Measurements from ENCODE around the gene ACRBP.

ACRBP gene

GRCh38 chr12:6631549-6631961 is 15.7 kb downstream of the ACRBP start:
- Histone ChIP-seq H3K27ac (ENCODE audit: low read depth, low read length) (peak overlapping the region; percentile 95), H3K79me2 (ENCODE audit: control insufficient read depth, low read length) (peaks cover 68% of the 10 kb centered on the region), H3K36me3 (ENCODE audit: control insufficient read depth, low read length) (peaks cover 19% of the 10 kb centered on the region), H3K4me2 (ENCODE audit: low read length) (peak overlapping the region; percentile 98), H3K9me2 (replicated peaks; ENCODE audit: control insufficient read depth, low read length) (no peaks in the 10 kb centered on the region), H3K4me3 (ENCODE audit: low read length) (peak overlapping the region; percentile 76), H3K9me3 (ENCODE audit: control insufficient read depth, insufficient read depth, low read length) (no peaks in the 10 kb centered on the region), H3K4me1 (ENCODE audit: control insufficient read depth, low read length) (peaks cover 86% of the 10 kb centered on the region), H3F3A (ENCODE audit: control insufficient read depth, insufficient read depth) (peaks cover 20% of the 10 kb centered on the region), H4K20me1 (ENCODE audit: control insufficient read depth, insufficient read depth, low read depth, low read length) (no peaks in the 10 kb centered on the region), H3K27me3 (ENCODE audit: control insufficient read depth, low read length) (no peaks in the 10 kb centered on the region)
- no peak for TF ChIP-seq EZH2phosphoT487 (IDR thresholded peaks at IDR 0.05; ENCODE audit: borderline replicate concordance, low read length)
- TF ChIP-seq, protein P1, sequence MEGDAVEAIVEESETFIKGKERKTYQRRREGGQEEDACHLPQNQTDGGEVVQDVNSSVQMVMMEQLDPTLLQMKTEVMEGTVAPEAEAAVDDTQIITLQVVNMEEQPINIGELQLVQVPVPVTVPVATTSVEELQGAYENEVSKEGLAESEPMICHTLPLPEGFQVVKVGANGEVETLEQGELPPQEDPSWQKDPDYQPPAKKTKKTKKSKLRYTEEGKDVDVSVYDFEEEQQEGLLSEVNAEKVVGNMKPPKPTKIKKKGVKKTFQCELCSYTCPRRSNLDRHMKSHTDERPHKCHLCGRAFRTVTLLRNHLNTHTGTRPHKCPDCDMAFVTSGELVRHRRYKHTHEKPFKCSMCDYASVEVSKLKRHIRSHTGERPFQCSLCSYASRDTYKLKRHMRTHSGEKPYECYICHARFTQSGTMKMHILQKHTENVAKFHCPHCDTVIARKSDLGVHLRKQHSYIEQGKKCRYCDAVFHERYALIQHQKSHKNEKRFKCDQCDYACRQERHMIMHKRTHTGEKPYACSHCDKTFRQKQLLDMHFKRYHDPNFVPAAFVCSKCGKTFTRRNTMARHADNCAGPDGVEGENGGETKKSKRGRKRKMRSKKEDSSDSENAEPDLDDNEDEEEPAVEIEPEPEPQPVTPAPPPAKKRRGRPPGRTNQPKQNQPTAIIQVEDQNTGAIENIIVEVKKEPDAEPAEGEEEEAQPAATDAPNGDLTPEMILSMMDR (IDR thresholded peaks at IDR 0.05; ENCODE audit: low read depth, low read length, poor library complexity, severe bottlenecking), result no peak

DNA sequence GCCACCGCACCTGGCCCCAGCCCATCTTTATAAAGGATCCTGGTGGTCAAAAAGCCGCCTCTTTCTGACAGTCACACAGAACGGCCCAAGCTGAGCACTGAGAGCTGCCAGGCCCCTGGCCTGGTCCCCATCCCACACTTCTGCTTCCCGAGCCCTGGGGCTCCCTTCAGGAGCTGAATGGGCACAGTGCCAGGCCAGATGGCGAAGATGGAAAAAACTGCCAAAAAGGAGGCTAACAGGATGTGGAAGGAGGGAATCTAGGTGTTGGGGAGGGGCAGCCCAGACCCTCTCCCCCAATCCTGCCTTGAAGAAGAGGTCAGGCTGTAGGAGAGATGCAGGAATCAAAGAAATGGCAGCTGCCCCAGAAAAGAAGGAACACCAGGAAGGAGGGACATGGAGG is 16.5 kb downstream of the ACRBP start:
- peak overlapping the region; percentile 98 for H3K4me2 ChIP-seq (ENCODE audit: low read length)
- no peaks in the 10 kb centered on the region for H3K9me3 ChIP-seq (ENCODE audit: control insufficient read depth, insufficient read depth, low read length)
- peaks cover 87% of the 10 kb centered on the region for H3K4me1 ChIP-seq (ENCODE audit: control insufficient read depth, low read length)
- peaks cover 22% of the 10 kb centered on the region for H3F3A ChIP-seq (ENCODE audit: control insufficient read depth, insufficient read depth)
- no peaks in the 10 kb centered on the region for H4K20me1 ChIP-seq (ENCODE audit: control insufficient read depth, insufficient read depth, low read depth, low read length)
- no peaks in the 10 kb centered on the region for H3K9me2 ChIP-seq (replicated peaks; ENCODE audit: control insufficient read depth, low read length)
- TF ChIP-seq, protein P1 (IDR thresholded peaks at IDR 0.05; ENCODE audit: low read depth, low read length, poor library complexity, severe bottlenecking), result no peak
- TF ChIP-seq EZH2phosphoT487 (IDR thresholded peaks at IDR 0.05; ENCODE audit: borderline replicate concordance, low read length), result no peak
- H3K27me3 ChIP-seq (ENCODE audit: control insufficient read depth, low read length), result no peaks in the 10 kb centered on the region
- H3K79me2 ChIP-seq (ENCODE audit: control insufficient read depth, low read length), result peaks cover 71% of the 10 kb centered on the region
- H3K27ac ChIP-seq (ENCODE audit: low read depth, low read length), result peak overlapping the region; percentile 95
- H3K36me3 ChIP-seq (ENCODE audit: control insufficient read depth, low read length), result peaks cover 22% of the 10 kb centered on the region
- H3K4me3 ChIP-seq (ENCODE audit: low read length), result peak overlapping the region; percentile 76

DNA sequence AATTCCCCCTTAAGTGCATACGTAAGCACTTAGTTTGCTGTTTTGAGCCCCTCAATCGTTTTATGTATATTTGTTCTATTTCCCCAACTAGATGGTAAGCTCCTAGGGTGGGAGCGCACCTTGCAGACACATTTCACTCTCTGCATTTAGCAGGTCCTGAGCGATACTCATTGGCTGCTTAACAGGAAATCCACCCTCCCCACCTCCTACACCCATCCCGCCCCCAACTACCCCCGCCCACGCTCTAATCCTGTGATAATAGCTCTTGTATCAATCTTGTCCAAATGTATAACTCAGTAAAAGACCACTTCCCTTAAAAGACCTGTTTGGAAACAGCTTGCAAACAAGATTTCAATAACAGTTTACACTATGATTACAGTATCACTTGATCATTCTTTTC is 19.6 kb downstream of the ACRBP start:
- Histone ChIP-seq H3K9me3 (ENCODE audit: control insufficient read depth, insufficient read depth, low read length) (no peaks in the 10 kb centered on the region), H3K4me3 (ENCODE audit: low read length) (peak overlapping the region; percentile 64), H3K79me2 (ENCODE audit: control insufficient read depth, low read length) (peaks cover 62% of the 10 kb centered on the region), H3K4me1 (ENCODE audit: control insufficient read depth, low read length) (peaks cover 56% of the 10 kb centered on the region), H3K27me3 (ENCODE audit: control insufficient read depth, low read length) (no peaks in the 10 kb centered on the region), H4K20me1 (ENCODE audit: control insufficient read depth, insufficient read depth, low read depth, low read length) (no peaks in the 10 kb centered on the region), H3K36me3 (ENCODE audit: control insufficient read depth, low read length) (peaks cover 32% of the 10 kb centered on the region), H3K9me2 (replicated peaks; ENCODE audit: control insufficient read depth, low read length) (no peaks in the 10 kb centered on the region), H3K4me2 (ENCODE audit: low read length) (peak overlapping the region; percentile 74), H3K27ac (ENCODE audit: low read depth, low read length) (peak overlapping the region; percentile 73), H3F3A (ENCODE audit: control insufficient read depth, insufficient read depth) (peaks cover 24% of the 10 kb centered on the region)
- TF ChIP-seq, protein P1 (IDR thresholded peaks at IDR 0.05; ENCODE audit: low read depth, low read length, poor library complexity, severe bottlenecking), result no peak
- no peak for TF ChIP-seq EZH2phosphoT487 (IDR thresholded peaks at IDR 0.05; ENCODE audit: borderline replicate concordance, low read length)

Measured in DOHH2 (cell line).